ENCODE results near the gene IL24. TPM values are rescaled to one million over a fixed set of nuclear protein-coding genes. Genes with fewer than 3 reads are reported as not detected.

The IL24 gene
- total and polyA plus RNA-seq, 12 donors: not detected

GRCh38 chr1:206898089-206898914 is 1.1 kb downstream of the IL24 start:
- Histone ChIP-seq H3K9me3 (replicated peaks in 1 of 3) (no peaks in the 10 kb centered on the region), H3K4me3 (no peak overlapping the region), H3K27me3 (no peaks in the 10 kb centered on the region), H3K36me3 (replicated peaks in 1 of 2) (no peaks in the 10 kb centered on the region), H3K27ac (no peak overlapping the region), H3K4me1 (replicated peaks in 1 of 2) (no peaks in the 10 kb centered on the region)
- peak in 1 of 7 donors; percentile 30 for DNase-seq
- TF ChIP-seq, protein P1, sequence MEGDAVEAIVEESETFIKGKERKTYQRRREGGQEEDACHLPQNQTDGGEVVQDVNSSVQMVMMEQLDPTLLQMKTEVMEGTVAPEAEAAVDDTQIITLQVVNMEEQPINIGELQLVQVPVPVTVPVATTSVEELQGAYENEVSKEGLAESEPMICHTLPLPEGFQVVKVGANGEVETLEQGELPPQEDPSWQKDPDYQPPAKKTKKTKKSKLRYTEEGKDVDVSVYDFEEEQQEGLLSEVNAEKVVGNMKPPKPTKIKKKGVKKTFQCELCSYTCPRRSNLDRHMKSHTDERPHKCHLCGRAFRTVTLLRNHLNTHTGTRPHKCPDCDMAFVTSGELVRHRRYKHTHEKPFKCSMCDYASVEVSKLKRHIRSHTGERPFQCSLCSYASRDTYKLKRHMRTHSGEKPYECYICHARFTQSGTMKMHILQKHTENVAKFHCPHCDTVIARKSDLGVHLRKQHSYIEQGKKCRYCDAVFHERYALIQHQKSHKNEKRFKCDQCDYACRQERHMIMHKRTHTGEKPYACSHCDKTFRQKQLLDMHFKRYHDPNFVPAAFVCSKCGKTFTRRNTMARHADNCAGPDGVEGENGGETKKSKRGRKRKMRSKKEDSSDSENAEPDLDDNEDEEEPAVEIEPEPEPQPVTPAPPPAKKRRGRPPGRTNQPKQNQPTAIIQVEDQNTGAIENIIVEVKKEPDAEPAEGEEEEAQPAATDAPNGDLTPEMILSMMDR (IDR thresholded peaks at IDR 0.05): no peak
- no peak for TF ChIP-seq POLR2A (IDR thresholded peaks at IDR 0.05)
- whole genome bisulfite sequencing, 4 donors: 62 to 85% (median 69%) methylated on average over 11 of the region's 11 CpGs
- intact Hi-C loops (cut with DNase I): no loop called here

- Histone ChIP-seq H3K36me3 (replicated peaks in 1 of 2) (no peaks in the 10 kb centered on the region), H3K4me3 (no peak overlapping the region), H3K9me3 (replicated peaks in 1 of 3) (no peaks in the 10 kb centered on the region), H3K27me3 (no peaks in the 10 kb centered on the region), H3K4me1 (replicated peaks in 1 of 2) (no peaks in the 10 kb centered on the region), H3K27ac (no peak overlapping the region)
- WGBS, 4 donors: 76 to 90% (median 85%) methylated on average over 10 to 13 of the region's 13 CpGs
- intact Hi-C loops (cut with DNase I): no loop called here
- DNase-seq: peak in 1 of 7 donors; percentile 27
- no peak for TF ChIP-seq POLR2A (IDR thresholded peaks at IDR 0.05)
- TF ChIP-seq, protein P1 (IDR thresholded peaks at IDR 0.05): no peak
Measured at GRCh38 chr1:206898915-206899431, 1.7 kb downstream of the IL24 start.

DNA sequence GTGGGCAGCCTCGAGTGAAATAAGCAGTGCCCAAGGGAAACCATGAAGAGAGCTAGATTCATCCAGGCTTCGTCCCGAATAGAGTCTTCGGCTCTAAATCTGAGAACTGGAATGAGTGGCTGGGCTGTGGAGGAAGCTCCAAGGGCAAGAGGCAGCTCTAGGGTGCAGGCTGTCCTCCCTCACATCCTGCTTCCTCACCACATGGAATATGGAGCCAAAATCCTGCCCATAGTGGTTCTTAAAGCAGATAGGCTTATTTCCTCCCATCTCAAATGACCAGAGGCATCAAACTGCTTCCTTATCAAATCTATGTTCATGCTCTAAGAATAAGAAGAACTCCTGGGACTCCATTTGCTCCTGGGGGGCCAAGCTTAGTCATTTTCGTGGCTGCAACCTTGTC is 2.5 kb downstream of the IL24 start:
- peak in 1 of 7 donors; percentile 14 for DNase-seq
- 60 to 70% (median 66%) methylated on average over 5 of the region's 5 CpGs for WGBS, 4 donors
- intact Hi-C loops (cut with DNase I): loop anchor here in 1 of 2 donors (10.0 kb wide), 1 partner anchor 165 kb away; no protein-coding TSS in a partner anchor
- Histone ChIP-seq H3K4me3 (no peak overlapping the region), H3K27me3 (no peaks in the 10 kb centered on the region), H3K27ac (no peak overlapping the region), H3K36me3 (replicated peaks in 1 of 2) (no peaks in the 10 kb centered on the region), H3K9me3 (replicated peaks in 1 of 3) (no peaks in the 10 kb centered on the region), H3K4me1 (replicated peaks in 1 of 2) (no peaks in the 10 kb centered on the region)
- no peak for TF ChIP-seq POLR2A (IDR thresholded peaks at IDR 0.05)
- TF ChIP-seq, protein P1 (IDR thresholded peaks at IDR 0.05): no peak

- peak in 1 of 7 donors; percentile 27 for DNase-seq
- no peak for TF ChIP-seq POLR2A (IDR thresholded peaks at IDR 0.05)
- TF ChIP-seq, protein P1 (IDR thresholded peaks at IDR 0.05): no peak
- Histone ChIP-seq H3K27ac (no peak overlapping the region), H3K9me3 (replicated peaks in 1 of 3) (no peaks in the 10 kb centered on the region), H3K4me1 (replicated peaks in 1 of 2) (no peaks in the 10 kb centered on the region), H3K36me3 (replicated peaks in 1 of 2) (no peaks in the 10 kb centered on the region), H3K4me3 (no peak overlapping the region), H3K27me3 (no peaks in the 10 kb centered on the region)
- 84 to 92% (median 87%) methylated on average over 7 of the region's 7 CpGs for WGBS, 4 donors
- intact Hi-C loops (cut with DNase I): loop anchor here in 1 of 2 donors (10.0 kb wide), 1 partner anchor 165 kb away; no protein-coding TSS in a partner anchor
Measured at GRCh38 chr1:206900149-206900548, 2.9 kb downstream of the IL24 start.
